Gastrocnemius medialis (tissue), 4 donors: ENCODE measurements around the gene HIP1. TPM values are rescaled to one million over a fixed set of nuclear protein-coding genes. Genes with fewer than 3 reads are reported as not detected.

Experiments
- ATAC-seq, 2 donors: fragments of 150-250 bp; one replicate each; pipeline ENCODE4 v1.9.1; 2016
- DNase-seq, 2 donors: peaks; one replicate each; pipeline ENCODE4 v3.0.0-alpha.2; 2019
- H3K27ac ChIP-seq, 4 donors: fragments of 200-600 bp; sonication (generic); 1 replicate in 1 of 4; 2 replicates in 3 of 4; pipeline ENCODE4 v1.5.1; 2016 to 2018; ENCODE audit warnings: mild to moderate bottlenecking in 2 of 4, moderate library complexity in 1 of 4
- H3K27me3 ChIP-seq, 3 donors: fragments of 200-600 bp; sonication (generic) in 2 of 3; 1 replicate in 1 of 3; 2 replicates in 2 of 3; pipeline versions ENCODE4 v1.5.1 to v1.6.0; 2016 to 2019; ENCODE audit warnings: mild to moderate bottlenecking in 1 of 3, moderate library complexity in 1 of 3
- H3K36me3 ChIP-seq, 2 donors: fragments of 200-600 bp; sonication (generic) in 1 of 2; one replicate each; pipeline ENCODE4 v1.5.1; 2017 to 2018
- H3K4me1 ChIP-seq, 2 donors: fragments of 200-600 bp; sonication (generic) in 1 of 2; one replicate each; pipeline ENCODE4 v1.5.1; 2016 to 2017; ENCODE audit warnings: mild to moderate bottlenecking in 2 of 2
- H3K4me3 ChIP-seq, 4 donors: fragments of 200-600 bp; sonication (generic) in 3 of 4; 1 replicate in 1 of 4; 2 replicates in 3 of 4; pipeline ENCODE4 v1.5.1; 2016 to 2019; ENCODE audit warnings: mild to moderate bottlenecking in 2 of 4
- H3K9me3 ChIP-seq, 3 donors: fragments of 200-600 bp; sonication (generic) in 2 of 3; 1 replicate in 1 of 3; 2 replicates in 2 of 3; pipeline ENCODE4 v1.5.1; 2016 to 2019
- CTCF ChIP-seq, 5 experiments: fragments of 450-650 bp in 3 of 5; fragments of 200-600 bp in 2 of 5; sonication (generic) in 2 of 5; IDR thresholded peaks in 4 of 5; conservative IDR thresholded peaks in 1 of 5; 1 replicate in 4 of 5; 2 replicates in 1 of 5; pipeline ENCODE4 v1.5.1; 2016 to 2019; ENCODE audit warnings: antibody characterized with exemption in 5 of 5, mild to moderate bottlenecking in 3 of 5, moderate library complexity in 3 of 5
- POLR2A ChIP-seq, 2 donors: fragments of 450-650 bp; IDR thresholded peaks; one replicate each; pipeline ENCODE4 v1.6.1; 2017; ENCODE audit warnings: antibody characterized with exemption in 2 of 2, mild to moderate bottlenecking in 2 of 2, moderate library complexity in 2 of 2
- in situ Hi-C, 4 donors: fragments of 200-750 bp; cut with MboI; loops; one replicate each; pipeline versions ENCODE4 v1.15.0 to v1.8.0; 2017; ENCODE audit warnings: low sequenced_read_pairs in 4 of 4
- intact Hi-C: fragments of 100-400 bp; cut with DNase I; formaldehyde crosslinking; loops from one replicate; pipeline ENCODE4 v1.15.1; 2023; ENCODE audit warnings: low total_unique reads
- total RNA-seq, 4 donors: library from RNA; depleted of rRNA; stranded (reverse); fragments of >200 nt; gene quantifications; one replicate each; pipeline versions ENCODE4 v1.1.0 to v1.2.3, GENCODE V29; 2016

Gene HIP1
- total RNA-seq, 4 donors from 2014 or later, result 5.8 to 11.1 (median 7.9) TPM

DNA sequence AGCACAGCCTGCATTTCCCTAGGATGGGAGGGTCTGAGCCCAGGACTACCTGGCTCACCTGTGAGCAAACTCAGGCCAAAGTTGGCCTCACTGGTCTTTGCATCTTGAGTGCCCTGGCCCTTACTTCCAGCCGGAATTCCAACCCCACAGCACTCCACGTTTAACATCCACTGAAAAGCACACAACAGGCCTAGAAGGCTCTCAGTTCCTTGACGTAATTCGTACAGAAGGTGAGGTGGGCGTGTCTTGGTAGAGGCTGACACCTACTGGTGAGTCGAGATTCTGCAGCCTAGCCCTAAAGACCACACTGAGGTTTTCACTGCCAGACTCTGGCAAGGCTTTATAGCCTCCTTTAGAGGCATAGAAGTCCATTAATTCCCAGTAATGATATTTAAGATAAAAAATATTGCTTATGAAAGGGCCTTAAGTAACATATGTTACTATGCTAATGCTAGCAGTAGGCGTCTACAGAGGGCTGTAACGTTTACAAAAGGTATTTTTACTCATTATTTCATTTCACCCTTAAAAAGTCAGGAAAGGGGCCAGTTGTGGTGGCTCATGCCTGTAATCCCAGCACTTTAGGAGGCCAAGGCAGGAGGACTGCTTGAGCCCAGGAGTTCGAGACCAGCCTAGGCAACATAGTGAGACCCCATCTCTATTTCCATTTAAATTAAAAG, 95.8 kb downstream of the HIP1 start:
- H3K27ac ChIP-seq, result no peak overlapping the region
- intact Hi-C loops, result no loop called here
- ATAC-seq, result peak in 1 of 2 donors; percentile 65
- H3K4me1 ChIP-seq, result peaks cover 10 to 18% of the 10 kb centered on the region in 2 donors
- H3K9me3 ChIP-seq, result no peaks in the 10 kb centered on the region
- H3K27me3 ChIP-seq, result no peaks in the 10 kb centered on the region
- H3K36me3 ChIP-seq, result no peaks in the 10 kb centered on the region
- in situ Hi-C loops, result loop anchor here in 1 of 4 donors (25.0 kb wide), 1 partner anchor 94 kb away; the partner anchor contains the start of gene HIP1
- no peak overlapping the region for H3K4me3 ChIP-seq
- TF ChIP-seq POLR2A (IDR thresholded peaks at IDR 0.05), result no peak
- peak; percentile 63 to 77 (median 66) for TF ChIP-seq CTCF (IDR thresholded peaks at IDR 0.05 in 4 of 5, conservative IDR thresholded peaks at IDR 0.05 in 1 of 5)
- DNase-seq, result no peak

- no peaks in the 10 kb centered on the region for H3K36me3 ChIP-seq
- in situ Hi-C loops, result loop anchor here in 1 of 4 donors (25.0 kb wide), 1 partner anchor 97 kb away; the partner anchor contains the start of gene HIP1
- ATAC-seq (no peak), DNase-seq (no peak)
- H3K4me1 ChIP-seq, result peaks cover 16 to 22% of the 10 kb centered on the region in 2 donors
- intact Hi-C loops, result no loop called here
- H3K27ac ChIP-seq, result peak overlapping the region in 2 of 4 donors; percentile 65 to 78
- peak overlapping the region in 2 of 4 donors; percentile 71 to 76 for H3K4me3 ChIP-seq
- no peaks in the 10 kb centered on the region for H3K27me3 ChIP-seq
- TF ChIP-seq POLR2A (IDR thresholded peaks at IDR 0.05) (no peak), CTCF (IDR thresholded peaks at IDR 0.05 in 4 of 5, conservative IDR thresholded peaks at IDR 0.05 in 1 of 5) (no peak)
- H3K9me3 ChIP-seq, result no peaks in the 10 kb centered on the region
Observed at GRCh38 chr7:75640201-75640600, 98.5 kb downstream of the HIP1 start.

DNA sequence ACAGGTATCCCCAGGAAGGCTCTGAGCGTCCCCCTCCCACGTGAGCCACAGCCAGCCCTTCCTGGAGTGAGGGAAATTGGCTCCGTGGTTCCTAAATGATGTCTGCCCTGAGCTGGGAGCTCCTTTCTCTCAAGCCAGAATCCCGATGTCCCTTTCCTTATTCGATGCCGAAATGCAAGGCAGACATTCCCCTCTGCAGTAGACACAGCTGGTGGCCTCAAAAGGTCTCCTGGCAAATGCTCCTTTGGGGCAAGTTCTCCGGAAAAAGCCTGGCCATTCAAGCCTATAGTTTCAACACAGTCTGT, 98.9 kb downstream of the HIP1 start:
- TF ChIP-seq POLR2A (IDR thresholded peaks at IDR 0.05), result no peak
- no peak for TF ChIP-seq CTCF (IDR thresholded peaks at IDR 0.05 in 4 of 5, conservative IDR thresholded peaks at IDR 0.05 in 1 of 5)
- DNase-seq (no peak), ATAC-seq (no peak)
- H3K27me3 ChIP-seq, result no peaks in the 10 kb centered on the region
- H3K36me3 ChIP-seq, result no peaks in the 10 kb centered on the region
- H3K9me3 ChIP-seq, result no peaks in the 10 kb centered on the region
- peak overlapping the region in 3 of 4 donors; percentile 65 to 78 (median 76) for H3K27ac ChIP-seq
- H3K4me3 ChIP-seq, result peak overlapping the region; percentile 63 to 79 (median 74)
- peaks cover 16 to 22% of the 10 kb centered on the region in 2 donors for H3K4me1 ChIP-seq
- intact Hi-C loops, result loop anchor here (5.0 kb wide), 1 partner anchor 108 kb away; no protein-coding TSS in a partner anchor
- in situ Hi-C loops, result loop anchor here in 1 of 4 donors (25.0 kb wide), 1 partner anchor 97 kb away; the partner anchor contains the start of gene HIP1

DNA sequence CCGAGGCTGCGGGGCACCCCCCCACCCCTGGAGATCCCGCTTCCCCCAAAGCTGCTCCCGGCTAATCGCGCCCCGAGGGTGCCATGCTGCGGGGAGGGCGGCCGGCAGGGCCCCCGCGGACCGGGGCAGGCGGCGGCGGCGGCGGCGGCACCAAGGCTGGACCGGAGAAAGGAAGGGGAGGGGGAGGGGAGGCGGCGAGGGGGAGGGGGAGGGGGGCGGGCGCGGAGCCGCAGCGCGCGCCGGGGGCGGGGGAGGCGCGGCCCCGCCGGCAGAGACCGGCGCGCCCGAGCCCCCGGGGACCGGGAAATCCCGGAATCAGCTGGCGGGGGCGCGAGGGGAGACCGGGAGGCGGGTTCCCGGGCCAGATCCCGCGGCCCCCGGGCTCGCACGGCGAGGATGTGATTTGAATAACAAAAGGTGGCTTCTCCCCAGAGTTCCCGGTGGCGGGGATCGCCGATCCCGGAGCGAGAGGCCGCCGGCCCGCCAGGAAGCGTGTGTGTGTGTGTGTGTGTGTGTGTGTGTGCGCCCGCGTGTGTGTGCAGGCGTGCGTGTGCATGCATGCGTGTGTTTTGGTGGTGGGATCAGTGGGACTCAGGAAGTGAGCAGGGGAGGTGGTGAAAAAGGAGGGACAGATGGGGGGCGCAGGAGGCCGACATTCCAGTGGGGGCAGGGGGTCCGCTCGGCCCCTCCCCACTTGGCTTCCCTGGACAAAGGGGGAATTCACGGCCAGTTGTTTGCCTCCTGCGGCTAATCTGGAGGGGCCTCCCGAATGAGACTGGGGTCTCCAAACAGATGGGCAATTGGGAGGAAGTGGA, 99.5 kb downstream of the HIP1 start:
- ATAC-seq, result peak; percentile 20 to 22
- no peak for TF ChIP-seq POLR2A (IDR thresholded peaks at IDR 0.05)
- no peak for TF ChIP-seq CTCF (IDR thresholded peaks at IDR 0.05 in 4 of 5, conservative IDR thresholded peaks at IDR 0.05 in 1 of 5)
- in situ Hi-C loops, result loop anchor here in 1 of 4 donors (25.0 kb wide), 1 partner anchor 98 kb away; the partner anchor contains the start of gene HIP1
- no peaks in the 10 kb centered on the region for H3K36me3 ChIP-seq
- peaks cover 16 to 22% of the 10 kb centered on the region in 2 donors for H3K4me1 ChIP-seq
- H3K4me3 ChIP-seq, result peak overlapping the region; percentile 63 to 79 (median 74)
- H3K9me3 ChIP-seq, result no peaks in the 10 kb centered on the region
- H3K27me3 ChIP-seq, result no peaks in the 10 kb centered on the region
- H3K27ac ChIP-seq, result peak overlapping the region; percentile 55 to 78 (median 70)
- intact Hi-C loops, result loop anchor here (5.0 kb wide), 1 partner anchor 107 kb away; no protein-coding TSS in a partner anchor
- DNase-seq, result no peak
